HUDEP-2 (cell line): ENCODE data around the gene ACAN.

ENCODE experiments used
- DNase-seq, 76 experiments: peaks; one replicate each; lab custom pipeline; 2025; ENCODE audit not compliant: unreplicated experiment in 76 of 76; lab: John Stamatoyannopoulos, UW

ACAN gene

DNA sequence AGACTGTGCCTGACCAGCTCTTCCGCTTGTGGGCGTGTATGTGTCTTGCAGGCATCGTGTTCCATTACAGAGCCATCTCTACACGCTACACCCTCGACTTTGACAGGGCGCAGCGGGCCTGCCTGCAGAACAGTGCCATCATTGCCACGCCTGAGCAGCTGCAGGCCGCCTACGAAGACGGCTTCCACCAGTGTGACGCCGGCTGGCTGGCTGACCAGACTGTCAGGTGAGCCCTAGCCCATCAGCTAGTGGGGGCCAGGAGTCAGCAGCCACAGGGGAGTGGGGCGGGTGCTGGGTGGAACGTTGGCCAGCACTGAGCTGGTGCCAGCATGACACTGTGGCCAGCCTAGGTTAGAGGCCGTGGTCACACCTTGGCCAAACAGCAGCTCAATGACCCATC is 36.7 kb downstream of the ACAN start:
- no peak for DNase-seq

DNA sequence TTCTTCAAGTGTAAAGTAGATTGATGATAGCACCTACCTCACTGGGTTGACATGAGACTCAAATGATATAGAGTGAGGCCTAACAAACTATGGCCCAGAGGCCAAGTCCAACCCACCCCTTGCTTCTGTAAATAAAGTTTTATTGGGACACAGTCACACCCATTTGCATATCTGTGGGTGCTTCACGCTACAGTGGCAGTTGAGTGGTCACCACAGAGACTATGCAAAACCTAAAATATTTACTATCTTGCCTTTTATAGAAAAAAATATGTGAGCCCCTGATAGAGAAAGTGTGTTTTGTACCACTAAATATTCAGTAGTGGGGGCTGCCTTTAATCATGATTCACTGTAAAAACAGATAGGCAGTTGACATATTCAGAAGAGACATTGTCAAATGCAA is 38.0 kb downstream of the ACAN start:
- DNase-seq: no peak

DNA sequence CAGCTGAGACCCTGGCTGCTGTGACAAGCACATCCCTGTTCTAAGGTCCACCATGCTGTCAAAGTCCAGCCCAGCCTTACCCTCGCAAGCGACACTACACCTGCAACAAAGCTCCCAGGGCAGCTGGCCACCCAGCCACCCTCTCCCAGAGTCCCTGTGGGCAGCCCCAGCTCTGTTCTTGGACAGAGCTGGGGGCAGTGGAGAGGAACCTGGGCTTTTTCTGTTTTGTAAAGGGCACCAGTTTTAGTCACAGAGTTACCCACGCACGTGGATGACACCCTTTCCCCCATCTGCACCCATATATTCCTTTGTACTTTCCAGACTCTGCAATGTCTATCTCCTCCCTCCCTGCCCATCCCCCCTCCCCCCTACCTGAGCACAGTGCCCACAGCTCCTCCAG is 38.9 kb downstream of the ACAN start:
- DNase-seq: no peak

DNA sequence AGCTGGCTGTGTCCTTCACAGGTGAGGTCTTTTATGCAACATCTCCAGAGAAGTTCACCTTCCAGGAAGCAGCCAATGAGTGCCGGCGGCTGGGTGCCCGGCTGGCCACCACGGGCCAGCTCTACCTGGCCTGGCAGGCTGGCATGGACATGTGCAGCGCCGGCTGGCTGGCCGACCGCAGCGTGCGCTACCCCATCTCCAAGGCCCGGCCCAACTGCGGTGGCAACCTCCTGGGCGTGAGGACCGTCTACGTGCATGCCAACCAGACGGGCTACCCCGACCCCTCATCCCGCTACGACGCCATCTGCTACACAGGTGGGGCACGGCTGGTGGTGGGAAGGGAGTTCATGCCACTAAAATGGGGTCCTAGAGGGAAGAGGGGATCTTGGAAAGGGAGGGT is 40.1 kb downstream of the ACAN start:
- no peak for DNase-seq

DNA sequence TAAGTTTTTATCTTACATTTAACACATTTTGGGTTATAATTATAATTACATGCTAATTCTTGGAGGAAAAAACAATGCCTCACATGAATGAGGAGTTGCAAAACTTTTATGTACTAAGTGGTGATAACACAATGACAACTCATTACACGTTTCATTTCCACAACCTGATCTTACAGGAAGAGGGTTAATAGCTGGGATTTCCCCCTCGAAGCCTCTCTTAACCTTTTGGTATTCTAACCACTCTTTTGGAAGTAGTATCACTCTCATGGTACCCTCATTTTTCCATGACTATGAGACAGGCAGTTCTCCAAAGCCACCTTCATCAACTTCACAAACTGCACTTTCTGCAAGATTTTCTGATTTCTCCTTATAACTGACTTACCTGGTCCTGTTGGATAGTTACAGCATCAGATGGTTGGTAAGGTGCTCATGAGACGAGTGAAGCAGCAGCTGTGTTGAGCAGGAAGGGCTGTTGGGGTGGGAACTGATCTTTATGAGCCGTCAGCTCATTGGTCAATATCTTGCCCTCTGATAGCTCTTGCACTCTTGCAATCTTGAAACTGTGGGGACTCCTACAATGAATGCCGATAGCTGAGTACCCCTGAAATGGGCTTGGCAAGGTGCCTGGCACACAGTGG is 41.6 kb downstream of the ACAN start:
- no peak for DNase-seq

DNA sequence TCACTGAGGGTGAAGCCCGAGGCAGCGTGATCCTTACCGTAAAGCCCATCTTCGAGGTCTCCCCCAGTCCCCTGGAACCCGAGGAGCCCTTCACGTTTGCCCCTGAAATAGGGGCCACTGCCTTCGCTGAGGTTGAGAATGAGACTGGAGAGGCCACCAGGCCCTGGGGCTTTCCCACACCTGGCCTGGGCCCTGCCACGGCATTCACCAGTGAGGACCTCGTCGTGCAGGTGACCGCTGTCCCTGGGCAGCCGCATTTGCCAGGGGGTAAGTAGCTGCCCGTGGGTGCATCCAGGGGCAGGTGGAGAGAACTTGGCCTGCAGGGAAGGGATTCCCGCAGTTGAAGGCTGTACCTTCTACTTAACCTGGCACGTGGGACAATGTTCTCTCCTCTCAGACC is 42.4 kb downstream of the ACAN start:
- no peak for DNase-seq

DNA sequence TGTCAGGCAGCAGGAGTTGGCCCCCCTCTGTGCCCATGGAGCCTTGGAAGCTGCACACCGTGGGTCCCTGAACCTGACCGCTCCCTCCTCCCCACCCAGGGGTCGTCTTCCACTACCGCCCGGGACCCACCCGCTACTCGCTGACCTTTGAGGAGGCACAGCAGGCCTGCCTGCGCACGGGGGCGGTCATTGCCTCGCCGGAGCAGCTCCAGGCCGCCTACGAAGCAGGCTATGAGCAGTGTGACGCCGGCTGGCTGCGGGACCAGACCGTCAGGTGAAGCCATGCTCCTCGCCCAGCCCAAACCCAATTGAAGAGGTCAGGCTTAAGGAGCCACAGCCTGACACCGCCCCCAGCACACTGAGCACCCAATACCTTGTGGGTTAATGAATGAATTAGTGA is 43.9 kb downstream of the ACAN start:
- DNase-seq: no peak

DNA sequence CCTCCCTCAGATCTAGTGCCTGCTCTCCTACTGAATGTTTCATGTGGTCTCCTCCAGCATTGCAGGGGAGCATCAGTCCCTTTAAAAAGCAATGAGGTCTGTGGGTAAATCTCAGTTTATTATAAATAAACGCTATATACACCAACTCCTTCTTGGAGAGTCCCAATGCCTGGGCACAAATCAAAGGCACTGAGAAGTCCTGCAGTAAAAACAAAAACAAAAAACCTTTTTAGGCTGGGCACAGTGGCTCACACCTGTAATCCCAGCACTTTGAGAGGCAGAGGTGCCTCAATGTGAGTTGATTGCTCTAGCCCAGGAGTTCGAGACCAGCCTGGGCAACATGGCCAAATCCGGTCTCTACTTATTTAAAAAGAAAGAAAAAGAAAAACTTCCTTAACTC is 45.0 kb downstream of the ACAN start:
- no peak for DNase-seq

DNA sequence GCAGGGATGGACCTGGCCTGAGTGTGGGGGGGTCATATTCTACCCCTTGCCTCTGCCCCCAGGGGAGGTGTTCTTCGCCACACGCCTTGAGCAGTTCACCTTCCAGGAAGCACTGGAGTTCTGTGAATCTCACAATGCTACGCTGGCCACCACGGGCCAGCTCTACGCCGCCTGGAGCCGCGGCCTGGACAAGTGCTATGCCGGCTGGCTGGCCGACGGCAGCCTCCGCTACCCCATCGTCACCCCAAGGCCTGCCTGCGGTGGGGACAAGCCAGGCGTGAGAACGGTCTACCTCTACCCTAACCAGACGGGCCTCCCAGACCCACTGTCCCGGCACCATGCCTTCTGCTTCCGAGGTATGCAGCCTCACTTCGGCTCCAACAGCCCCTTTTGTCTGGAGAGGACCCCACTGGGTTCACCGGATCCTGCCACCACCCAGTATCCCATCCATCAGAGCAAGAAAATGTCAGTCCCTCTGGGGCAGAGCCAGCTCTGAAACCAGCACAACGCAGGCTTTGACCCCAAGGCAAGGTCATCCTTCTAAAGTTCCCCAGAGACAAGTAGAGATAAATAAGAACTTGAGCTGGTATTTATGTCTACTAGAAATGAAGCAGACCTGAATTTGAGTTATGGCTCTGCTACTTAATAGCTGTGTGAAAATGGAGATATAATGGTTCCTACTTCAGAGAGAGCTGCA is 46.3 kb downstream of the ACAN start:
- no peak for DNase-seq

DNA sequence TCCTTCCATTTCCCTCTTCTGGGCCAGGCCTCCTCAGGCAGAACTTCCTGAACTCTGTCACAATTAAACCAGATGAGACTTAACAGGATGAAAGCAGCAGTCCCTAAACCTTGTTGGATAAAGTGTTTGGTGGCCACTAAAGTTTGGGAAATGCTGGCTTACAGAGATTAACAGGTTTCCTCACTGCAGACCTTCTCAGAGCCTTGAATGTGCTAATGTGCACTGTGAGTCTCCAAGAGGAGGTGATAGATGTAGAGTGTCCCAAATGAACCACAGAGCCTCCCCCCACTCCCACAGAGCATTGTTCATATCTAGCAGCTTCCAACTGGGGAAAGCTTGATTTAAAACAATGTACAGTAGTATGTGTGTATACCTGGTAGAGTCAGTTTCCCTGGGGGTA is 49.2 kb downstream of the ACAN start:
- DNase-seq: no peak

DNA sequence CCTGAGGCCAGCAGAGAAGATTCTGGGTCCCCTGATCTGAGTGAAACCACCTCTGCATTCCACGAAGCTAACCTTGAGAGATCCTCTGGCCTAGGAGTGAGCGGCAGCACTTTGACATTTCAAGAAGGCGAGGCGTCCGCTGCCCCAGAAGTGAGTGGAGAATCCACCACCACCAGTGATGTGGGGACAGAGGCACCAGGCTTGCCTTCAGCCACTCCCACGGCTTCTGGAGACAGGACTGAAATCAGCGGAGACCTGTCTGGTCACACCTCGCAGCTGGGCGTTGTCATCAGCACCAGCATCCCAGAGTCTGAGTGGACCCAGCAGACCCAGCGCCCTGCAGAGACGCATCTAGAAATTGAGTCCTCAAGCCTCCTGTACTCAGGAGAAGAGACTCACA is 55.7 kb downstream of the ACAN start:
- DNase-seq: no peak

DNA sequence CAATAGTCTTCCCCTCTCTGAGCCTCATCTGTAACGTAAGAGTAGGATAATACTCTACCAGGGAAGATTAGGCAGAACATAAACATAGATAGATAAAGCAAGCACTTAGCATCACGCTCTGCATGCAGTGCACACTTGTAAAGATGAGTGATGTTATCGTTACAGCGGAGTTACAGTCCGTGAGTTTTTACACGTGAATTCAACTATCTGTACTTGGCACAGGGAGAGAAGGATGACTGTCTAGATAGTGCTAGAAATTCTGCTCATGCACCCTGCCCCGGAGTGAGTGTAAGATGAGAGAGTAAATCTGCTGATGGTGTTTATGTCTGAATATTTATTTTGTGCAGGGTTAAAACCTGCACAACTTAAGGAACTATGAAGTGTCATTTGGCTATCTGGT is 56.3 kb downstream of the ACAN start:
- DNase-seq: no peak

DNA sequence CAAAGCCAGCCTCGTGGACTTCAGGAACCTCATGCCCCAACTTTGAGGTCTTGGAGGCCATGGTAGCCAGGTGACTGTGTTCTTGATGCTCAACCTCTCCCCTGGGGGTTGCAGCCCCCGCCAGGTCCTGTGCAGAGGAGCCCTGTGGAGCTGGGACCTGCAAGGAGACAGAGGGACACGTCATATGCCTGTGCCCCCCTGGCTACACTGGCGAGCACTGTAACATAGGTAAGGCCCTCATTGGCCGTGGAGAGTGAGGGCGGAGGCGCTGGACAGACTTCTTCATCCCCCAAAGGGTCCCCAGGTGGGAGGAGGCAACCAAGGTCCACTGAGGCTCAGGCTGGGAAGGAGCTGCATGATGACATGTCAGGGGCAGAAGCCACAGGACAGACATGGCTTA is 57.0 kb downstream of the ACAN start:
- DNase-seq: no peak

DNA sequence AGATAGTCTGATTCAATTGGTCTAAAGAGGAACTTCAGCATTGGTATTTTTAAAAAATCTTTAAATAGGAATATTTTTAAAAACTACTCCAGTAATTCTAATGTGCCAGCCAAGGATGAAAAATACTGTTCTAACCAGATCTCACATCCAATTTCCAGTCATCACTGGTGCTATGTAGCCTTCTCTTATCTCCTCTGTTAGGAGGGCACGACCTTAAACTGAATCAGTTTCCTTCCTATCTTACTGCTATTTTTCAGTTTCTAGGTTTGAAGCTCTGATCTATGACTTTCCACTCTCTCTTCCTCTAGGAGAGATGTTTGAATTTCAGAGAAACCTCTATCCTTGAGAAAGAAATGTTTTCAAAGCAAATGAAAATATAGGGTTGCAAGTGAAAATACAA is 60.2 kb downstream of the ACAN start:
- DNase-seq: no peak

DNA sequence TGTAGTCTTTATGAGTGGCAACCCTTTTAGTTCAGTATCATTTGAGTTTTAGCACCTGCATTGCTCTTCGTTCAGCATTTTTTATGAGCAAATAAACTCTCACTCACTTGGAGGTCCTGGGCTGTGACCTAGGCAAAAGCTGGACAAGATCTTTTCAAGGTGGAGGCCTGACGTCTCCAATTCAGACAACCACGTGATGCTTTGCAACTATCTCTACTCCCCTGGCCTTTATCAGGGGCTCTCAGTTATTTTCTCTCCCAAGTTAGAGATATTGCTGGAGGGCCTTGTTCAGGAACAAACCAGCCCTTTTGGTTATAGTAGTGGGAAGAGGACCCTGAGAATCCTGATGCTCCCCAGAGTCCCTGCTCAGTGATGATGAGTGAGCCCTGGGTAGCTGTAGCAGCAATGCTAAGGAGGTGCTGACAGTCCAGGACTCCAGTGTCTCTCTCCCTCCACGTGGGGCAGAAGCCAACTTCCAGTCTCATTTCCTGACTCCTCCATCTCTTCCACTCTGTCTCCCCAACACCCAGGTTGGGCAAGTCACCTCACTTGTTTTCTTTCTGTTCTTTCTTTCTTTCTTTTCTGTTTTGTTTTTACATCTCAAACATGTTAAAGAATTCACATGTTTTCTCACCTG is 61.7 kb downstream of the ACAN start:
- peak in 5 of 76 experiments; percentile 4 to 12 (median 7) for DNase-seq

DNA sequence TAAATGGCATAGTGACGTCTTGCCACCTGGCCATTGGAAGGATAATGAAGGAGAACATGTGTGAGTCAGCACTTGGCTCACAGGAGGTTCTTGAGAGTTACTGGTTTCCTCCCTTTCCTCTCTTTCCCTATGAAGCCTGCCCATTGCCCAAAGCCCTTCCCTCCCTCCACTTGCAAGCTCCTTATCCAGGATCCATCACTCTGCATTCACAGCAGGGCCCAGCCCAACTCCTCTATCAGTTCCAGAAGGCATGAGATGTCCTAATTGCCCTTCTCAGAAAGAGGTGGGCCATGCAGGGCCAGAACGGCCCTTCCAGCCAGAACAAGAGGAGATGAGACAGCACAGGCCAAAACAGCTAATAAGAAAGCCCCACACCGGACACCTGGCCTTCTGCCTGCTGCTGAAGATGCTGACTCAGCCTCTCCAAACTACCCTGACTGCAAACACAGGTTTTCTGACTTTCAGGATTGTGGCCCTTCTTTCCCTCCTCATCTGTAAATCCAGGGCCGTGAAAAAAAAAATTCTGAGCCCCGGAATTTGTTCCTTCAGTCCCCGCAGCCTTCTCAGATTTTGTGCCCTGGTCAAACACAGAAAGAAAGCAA is 62.4 kb downstream of the ACAN start:
- DNase-seq: peak in 4 of 76 experiments; percentile 5 to 30 (median 8)

DNA sequence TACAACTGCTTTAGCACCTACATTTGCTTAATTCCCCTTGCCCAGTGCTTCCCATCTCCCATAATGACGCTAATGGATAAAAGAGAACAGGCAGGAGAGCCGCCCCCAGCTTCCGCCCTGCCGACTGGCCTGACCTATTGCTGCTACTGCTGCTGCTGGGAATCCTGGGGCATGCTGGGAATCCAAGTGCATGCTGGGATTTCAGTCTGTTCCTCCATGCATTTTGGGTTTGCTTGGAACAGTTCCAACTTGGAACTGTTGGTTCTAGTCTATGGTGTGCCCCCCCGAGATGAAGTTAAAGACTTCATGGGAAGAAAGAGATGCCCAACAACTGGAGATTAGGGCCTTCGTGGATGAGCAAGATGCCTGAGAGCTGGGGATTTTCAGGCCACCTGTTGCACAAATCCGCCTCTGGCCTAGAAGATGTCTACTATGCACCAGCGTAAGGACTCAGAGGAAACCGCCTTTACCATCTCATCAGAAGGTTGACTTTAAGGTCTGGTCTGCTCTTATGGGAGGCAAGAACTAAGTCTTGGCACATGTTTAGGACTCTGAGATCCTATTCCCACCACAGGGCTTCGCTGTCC is 63.2 kb downstream of the ACAN start:
- no peak for DNase-seq

DNA sequence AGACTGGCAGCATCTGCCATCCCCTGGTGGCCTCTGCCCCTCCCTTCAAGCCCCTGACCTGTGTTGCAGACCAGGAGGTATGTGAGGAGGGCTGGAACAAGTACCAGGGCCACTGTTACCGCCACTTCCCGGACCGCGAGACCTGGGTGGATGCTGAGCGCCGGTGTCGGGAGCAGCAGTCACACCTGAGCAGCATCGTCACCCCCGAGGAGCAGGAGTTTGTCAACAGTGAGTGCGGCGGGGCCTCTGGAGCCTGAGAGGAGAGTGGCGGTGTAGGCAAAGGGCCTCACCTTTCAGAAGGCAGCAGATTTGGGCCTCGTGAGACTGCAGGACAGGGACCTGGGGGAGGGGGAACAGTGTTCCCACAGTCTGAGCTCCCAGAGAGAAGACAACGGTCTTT is 68.1 kb downstream of the ACAN start:
- DNase-seq: no peak

DNA sequence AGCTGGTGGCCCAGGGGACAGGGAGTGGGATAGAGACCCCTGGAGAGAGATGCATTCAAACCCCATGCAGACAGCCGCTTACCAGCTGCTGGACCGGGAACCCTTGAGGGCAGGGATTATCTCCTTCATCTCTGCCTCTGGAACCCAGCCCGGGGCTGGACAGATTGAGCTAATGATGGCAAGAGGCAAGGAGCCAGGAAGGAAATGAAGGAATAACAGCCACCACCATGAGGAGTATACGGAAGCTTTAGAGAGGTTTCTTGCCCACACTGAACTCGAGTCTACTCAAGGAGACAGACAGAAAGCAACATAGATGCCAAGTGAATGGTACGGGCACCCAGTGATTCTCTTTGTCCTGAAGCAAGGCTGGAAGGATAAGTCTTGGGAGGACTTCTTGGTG is 68.9 kb downstream of the ACAN start:
- DNase-seq: no peak

DNA sequence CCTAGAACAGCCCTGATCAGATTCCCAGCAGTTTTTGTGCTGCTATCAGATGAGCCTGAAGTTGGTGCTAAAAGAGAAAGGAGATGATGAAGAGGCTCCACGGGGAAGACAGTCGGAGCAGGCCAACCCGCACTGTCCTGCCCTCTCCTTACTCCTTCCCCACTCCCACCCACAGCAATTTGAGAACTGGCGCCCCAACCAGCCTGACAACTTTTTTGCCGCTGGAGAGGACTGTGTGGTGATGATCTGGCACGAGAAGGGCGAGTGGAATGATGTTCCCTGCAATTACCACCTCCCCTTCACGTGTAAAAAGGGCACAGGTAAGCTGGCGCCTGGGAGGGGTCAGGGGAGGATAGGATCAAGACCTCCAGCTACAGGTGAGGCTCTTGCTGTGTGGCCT is 69.5 kb downstream of the ACAN start:
- no peak for DNase-seq

DNA sequence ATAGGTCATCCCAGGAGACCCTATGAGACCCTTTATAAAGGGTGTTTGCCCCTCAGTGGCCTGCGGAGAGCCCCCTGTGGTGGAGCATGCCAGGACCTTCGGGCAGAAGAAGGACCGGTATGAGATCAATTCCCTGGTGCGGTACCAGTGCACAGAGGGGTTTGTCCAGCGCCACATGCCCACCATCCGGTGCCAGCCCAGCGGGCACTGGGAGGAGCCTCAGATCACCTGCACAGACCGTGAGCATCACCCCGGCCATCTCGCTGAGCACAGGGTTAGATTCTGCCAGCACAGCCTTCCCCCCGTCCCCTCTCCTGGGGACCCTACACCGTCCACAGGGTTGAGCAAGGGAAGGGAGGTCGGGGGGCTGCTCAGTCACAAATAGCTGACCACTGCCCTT is 70.5 kb downstream of the ACAN start:
- no peak for DNase-seq

DNA sequence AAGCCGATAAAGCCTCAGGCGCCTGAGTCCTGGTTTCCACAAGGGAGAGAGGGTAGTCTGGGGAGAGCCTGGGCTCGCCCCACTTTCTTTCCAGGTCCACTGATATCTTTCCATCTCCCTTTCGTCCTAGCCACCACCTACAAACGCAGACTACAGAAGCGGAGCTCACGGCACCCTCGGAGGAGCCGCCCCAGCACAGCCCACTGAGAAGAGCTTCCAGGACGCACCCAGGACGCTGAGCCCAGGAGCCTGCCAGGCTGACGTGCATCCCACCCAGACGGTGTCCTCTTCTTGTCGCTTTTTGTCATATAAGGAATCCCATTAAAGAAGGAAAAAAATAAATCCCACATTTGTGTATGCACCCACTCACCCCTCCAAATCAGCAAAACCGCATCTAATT is 71.0 kb downstream of the ACAN start:
- no peak for DNase-seq
